Left lobe of liver (tissue), 1 donor: ENCODE results near the gene ALDH2. TPM values are rescaled to one million over a fixed set of nuclear protein-coding genes. Genes with fewer than 3 reads are reported as not detected.

Experiments used
- total RNA-seq: library from RNA; stranded (reverse); gene quantifications from one replicate; pipeline ENCODE4 v1.2.1, GENCODE V29; 2021
- donor health status: DM: no; HTN: yes; CAD: no.

ALDH2 gene
- total RNA-seq, 1 donor from 2014 or later = 1,121 TPM

Other genes starting within 250 kb of the ALDH2 start
- 23.2 TPM for gene ATXN2, start 167.6 kb upstream of the ALDH2 start, total RNA-seq
- gene BRAP, start 81.0 kb upstream of the ALDH2 start, total RNA-seq = 7.5 TPM
- 27.3 TPM for gene ACAD10, start 80.9 kb upstream of the ALDH2 start, total RNA-seq
- gene MAPKAPK5, start 75.3 kb downstream of the ALDH2 start, total RNA-seq = 19.3 TPM
- 9.1 TPM for gene TMEM116, start 246.2 kb downstream of the ALDH2 start, total RNA-seq
- 98.3 TPM for gene ERP29, start 246.5 kb downstream of the ALDH2 start, total RNA-seq